HPDE6-E6E7 (cell line): ENCODE results near the gene C3orf80.
"Not testable (repeated sequence)": the region's sequence is repeated elsewhere in the genome, so short reads cannot be mapped to it uniquely, and the experiment has no call there.

ENCODE experiments used
- DNase-seq: peaks from one replicate; pipeline ENCODE4 v3.0.0; 2011; ENCODE audit warnings: missing footprints; ENCODE audit errors: extremely low spot score

The C3orf80 gene

DNA sequence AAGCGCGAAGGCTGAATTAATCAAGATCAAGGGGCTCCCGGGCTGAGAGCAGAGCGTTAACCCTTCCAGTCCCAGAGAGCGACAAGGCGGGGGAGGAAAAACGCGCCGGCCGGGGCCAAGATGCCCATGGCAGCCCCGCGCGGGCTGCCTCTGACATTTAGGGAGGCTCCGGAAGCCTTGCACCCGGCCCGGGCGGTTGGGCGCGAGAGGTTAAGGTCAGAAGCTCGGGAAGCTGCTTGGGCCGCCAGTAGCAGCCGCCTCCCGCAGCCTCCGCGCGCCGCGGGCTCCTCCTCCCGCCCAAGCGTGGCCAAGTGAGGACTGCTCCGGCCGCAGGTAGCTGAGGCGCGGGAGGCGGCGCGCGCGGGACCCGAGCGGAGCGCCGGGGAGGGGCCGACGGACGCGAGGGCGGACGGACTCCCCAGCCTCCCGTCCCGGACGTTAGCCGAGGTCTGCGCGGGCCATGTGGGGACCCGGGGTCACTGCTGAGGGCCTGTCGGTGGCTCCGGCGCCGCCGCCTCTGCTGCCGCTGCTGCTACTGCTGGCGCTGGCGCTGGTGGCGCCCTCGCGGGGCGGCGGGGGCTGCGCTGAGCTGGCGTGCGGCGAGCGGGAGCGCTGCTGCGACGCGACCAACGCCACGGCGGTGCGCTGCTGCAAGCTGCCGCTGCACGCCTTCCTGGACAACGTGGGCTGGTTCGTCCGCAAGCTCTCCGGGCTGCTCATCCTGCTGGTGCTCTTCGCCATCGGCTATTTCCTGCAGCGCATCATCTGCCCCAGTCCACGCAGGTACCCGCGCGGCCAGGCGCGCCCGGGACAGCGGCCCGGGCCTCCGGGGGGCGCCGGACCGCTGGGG lies at the start of gene C3orf80:
Gene C3orf80 (plus strand): TSS at position 247 of the 850 bp plus-strand sequence. CDS start 214 bp downstream, at position 461.
- peak; percentile 21 for DNase-seq

DNA sequence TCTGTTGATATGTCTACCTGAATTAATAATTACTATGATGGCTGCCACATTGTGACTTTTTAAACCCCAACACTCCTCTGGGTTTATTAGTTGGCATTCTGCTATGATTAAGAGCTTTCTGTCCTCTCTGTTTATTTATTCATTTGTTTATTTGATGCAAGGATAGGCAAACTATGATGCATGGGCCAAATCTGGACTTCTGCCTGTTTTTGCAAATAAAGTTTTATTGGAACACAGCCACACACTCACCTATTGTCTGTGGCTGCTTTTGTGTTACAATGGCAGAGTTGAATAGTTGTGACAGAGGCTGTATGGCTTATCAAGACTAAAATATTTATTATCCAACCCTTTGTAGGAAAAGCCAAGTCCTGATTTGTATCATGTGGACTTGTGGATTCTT lies 48.3 kb upstream of the C3orf80 start:
- no peak for DNase-seq

DNA sequence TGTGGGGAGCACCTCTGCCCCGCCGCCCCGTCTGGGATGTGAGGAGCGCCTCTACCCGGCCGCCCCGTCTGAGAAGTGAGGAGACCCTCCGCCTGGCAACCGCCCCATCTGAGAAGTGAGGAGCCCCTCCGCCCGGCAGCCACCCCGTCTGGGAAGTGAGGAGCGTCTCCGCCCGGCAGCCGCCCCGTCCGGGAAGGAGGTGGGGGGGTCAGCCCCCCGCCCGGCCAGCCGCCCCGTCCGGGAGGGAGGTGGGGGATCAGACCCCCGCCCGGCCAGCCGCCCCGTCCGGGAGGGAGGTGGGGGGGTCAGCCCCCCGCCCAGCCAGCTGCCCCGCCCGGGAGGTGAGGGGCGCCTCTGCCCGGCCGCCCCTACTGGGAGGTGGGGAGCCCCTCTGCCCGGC lies 46.6 kb upstream of the C3orf80 start:
- not testable (repeated sequence) for DNase-seq

DNA sequence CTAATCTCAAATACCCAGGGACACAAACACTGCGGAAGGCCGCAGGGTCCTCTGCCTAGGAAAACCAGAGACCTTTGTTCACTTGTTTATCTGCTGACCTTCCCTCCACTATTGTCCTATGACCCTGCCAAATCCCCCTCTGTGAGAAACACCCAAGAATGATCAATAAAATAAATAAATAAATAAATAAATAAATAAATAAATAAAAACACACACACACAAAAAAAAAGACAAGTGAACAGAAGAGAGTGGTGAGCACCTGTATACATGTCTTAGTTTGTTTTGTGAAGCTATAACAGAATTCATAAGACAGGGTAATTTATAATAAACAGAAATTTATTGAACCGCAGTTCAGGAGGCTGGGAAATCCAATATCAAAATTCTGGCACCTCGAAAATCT lies 45.8 kb upstream of the C3orf80 start:
- not testable (repeated sequence) for DNase-seq

DNA sequence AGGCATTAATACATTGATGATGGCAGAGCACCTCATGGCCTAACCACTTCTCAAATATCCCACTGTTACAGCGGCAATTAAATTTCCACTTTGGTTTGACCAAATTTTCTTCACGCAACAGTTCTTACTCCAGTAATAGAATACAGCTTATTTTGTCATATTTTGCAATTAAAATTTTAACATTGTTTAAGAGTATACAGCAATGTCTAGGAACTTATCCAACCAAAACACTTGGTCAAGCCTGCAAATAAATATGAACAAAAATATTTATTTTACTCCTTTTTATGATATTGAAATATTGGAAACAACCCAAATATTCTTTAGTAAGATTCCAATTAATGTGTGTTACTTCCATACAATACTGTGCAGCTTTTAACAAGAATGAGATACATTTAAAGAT lies 45.3 kb upstream of the C3orf80 start:
- DNase-seq = no peak

DNA sequence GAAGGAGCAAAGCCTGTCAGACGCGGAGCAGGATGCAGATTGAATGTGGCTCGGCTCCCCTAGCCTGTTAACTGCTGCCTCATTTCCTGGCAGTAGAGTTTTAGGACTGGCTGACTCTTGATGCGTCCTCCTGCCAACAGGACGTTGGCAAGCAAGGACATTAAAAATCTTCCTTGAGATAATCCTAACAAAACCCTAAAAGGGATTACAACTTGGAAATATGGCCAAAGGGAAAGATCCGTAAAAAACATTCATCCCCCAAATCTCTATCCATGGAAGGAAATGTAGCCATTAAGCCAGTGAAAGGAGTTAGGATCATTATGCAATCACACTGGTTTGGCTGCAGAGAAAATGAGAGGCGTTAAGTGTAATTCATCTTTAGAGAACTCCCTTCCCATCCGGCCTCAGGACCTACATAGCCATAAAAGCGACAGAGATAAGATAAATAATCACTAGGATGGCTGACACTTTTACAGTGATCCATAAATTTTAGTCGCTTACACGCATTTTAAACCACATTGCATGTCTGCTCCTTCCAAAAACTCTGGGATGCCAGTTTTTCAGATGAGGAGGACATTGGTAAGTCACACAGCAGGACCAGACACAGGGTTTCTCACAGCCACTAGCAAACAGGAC lies 44.5 kb upstream of the C3orf80 start:
- no peak for DNase-seq

DNA sequence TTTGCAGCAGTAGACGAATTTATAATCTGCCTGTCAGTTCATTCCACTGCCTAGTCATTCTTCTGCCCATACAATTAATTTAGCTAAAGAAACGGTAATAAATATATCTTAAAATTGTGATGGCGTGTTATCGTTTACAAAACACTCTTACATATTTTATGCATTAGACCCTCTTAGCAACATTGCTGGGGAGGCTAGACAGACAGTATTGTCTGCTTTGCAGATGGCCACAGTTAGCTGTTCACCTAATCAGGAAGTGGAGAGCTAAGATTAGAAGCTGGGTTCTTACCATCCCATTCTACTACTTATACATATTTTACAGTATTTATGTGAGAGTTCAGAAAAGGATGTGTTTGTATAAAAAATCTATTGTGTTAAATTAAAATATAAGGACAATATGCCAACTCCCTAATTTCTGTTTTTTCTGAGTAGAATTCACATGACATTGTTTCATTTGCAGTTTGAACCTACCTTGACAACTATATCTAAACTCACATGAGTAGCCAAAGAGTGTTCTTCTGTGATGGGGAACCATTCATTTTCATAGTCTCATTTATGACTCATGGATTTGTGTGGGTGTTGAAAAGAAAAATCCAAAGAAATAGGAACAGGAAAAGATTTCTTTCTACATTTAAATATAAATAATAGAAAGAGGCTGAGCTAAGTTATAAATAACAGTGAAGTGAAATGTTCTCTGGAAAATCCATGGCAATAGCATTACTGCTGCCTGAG lies 41.7 kb upstream of the C3orf80 start:
- DNase-seq = no peak

DNA sequence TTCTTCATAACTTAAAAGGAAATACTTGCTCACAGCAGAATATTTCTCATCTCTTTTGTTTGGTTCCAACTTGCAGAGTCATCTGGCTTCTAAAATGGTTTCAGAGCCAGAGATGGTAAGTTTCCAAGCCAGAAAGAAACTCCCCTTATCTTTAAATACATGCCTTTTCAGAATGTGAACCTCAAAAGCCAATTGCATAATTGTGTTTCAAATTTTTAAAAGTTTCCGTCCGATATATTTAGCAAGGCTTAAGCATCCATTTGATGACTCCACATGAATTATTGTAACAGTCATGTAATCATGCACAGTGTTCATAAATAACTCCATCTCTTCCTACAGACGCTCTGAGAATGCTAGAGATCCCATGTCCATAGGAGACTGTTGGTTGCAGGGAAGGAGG lies 40.6 kb upstream of the C3orf80 start:
- no peak for DNase-seq

DNA sequence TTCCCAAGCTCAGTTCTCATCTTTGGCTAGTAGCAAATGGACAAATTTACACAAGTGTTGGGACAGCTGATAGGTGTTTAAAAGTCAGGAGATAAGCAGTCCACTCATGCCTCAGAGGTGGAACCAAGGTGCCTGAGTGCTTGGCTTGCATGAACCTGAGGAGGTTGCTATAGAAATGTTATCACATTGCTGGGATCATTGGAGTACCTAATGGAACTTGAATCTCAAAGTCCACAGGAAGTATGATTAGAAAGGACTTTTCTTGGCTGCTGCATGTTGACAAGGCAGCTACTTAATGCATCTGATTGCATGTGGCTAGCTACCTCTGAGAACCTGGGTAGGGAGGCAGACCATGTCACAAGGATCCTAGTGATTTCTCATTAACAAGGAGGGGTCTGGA lies 39.5 kb upstream of the C3orf80 start:
- DNase-seq = no peak

DNA sequence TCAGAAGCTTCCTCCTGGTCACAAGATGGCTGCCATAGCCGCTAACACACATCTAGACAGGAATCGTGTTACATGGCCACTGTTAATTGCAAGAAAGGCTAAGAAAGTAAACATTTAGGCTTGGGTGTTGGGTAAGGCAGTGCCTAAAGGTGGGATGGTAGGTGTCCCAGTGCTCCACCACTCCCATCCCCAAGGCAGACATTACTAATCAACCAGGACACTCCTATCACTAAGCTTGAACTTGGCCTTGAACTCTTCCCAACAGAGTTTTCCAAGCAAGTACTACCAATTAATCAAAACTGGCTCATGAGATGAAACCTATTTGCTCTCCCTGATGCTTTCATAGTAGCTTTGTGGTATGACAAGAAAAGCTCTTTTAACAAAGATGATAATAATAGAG lies 37.9 kb upstream of the C3orf80 start:
- DNase-seq = no peak

DNA sequence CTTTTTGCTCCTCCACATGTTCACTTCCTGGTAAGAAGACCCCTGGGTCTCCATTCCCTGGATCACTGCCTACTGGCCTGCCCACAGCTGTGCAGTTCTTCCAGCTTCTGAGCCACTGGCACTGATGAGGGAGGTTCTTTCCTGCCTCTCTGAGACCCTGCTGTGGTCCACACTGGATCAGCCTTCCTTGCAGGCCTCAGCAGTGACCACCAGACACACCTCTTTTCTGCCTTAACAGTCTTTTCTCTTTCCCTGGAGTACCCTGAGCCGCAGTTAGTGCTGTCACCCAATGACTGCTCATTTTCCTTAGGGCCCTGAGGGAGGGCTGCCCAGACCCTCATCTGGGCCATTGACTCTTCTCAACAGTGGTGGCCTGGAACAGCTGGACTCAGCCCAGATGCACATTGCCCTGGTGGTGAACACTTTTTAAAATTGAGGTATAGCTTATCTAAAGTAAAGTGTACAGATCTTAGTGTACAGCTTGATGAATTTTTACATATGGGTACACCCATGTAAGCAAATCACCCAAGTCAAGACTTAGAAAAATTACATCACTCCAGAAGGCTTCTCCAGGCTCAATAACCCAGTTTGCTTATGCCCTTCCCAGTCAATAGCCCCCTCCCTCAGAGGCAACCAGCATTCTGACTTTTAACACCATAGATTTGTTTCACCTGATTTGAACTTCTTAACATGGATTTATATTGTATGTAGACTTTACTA lies 32.8 kb upstream of the C3orf80 start:
- DNase-seq = no peak

DNA sequence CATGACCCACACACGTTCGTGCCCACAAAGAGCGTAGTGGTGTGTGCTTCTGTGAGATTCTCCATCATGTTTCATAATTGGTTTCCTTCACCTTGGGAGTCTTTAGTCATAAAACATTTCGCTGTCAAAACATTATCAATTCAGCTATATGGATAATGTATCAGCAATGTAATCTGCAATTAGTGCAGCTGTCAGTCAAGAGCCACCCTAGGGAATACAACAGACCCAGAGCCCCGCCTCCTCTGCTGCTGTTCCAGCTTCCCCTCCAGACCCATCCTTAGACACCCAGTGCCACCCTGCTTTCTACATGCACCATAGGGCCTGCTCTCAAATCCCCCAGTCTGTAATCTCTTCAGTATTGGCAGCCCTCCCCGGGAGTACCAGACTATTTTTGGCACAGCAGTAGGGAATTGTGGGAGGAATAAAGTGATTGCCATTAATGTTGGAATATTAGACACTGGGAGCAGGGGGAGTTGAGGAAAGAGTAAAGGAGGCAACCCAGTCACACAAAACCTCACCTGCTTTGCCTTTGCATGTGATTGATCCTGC lies 31.5 kb upstream of the C3orf80 start:
- DNase-seq = no peak

DNA sequence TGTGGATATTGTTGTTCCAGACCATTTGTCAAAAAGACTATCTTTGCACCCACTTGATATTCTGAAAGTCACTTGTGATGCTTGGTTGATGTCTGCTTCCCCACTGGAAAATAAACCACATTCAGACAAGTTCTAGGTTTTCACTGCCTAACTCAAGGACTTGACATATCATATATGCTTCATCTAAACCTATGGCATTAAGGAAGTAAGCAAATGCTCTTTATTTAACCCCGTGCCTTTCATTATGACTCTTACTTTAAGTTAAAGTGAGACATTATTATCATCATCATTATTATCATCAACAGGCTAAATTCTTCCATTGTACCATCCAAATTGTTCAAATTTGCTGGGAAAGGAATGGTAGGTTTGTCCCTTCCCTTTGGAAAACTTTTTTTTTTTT lies 30.8 kb upstream of the C3orf80 start:
- DNase-seq = no peak

DNA sequence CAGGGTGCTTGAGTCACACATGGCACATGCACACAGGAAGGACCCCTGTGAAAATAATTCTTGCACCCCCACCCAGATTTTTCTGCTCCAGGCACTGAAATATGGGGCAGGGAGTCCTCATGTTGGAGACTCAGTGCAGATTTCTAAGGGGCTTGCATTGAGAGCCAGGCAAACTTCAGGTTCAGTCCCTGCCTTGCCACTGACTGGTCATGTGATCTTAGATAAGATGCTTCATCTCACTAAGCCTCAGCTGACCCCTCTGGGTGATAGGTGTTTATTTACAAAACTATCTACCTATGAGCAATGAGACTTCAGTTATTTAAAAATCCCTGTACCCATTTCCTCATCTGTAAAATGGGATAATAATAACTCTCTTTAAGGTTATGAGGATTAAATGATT lies 30.1 kb upstream of the C3orf80 start:
- DNase-seq = no peak

DNA sequence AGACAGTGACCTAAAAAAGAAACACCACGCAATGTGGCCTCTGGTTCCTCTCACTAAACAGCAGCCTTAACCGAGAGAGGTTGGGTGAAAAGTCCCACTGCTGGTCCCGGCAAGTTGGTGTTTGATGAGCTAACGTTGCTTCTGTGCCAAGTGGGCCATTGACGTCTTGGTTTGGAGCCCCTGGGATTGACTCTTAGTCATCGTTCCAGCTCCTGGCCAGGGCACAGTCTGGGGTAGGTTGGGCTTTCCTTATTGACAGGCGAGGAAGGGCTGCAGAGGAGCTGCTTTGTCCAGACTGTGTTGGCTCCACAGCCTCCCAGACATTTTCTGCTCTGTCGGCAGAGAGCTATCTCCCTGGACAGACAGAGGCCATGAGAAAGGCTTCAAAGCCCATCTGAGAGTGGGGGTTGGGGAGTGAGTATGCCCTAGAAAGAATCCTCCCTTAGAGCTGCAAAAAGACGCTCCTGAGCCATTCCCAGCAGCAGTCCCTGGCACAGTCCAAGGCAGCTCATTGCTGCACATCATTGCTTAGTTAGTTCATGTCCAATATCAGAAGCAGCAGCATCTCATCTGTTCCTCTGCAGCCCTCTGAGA lies 28.6 kb upstream of the C3orf80 start:
- DNase-seq = no peak

DNA sequence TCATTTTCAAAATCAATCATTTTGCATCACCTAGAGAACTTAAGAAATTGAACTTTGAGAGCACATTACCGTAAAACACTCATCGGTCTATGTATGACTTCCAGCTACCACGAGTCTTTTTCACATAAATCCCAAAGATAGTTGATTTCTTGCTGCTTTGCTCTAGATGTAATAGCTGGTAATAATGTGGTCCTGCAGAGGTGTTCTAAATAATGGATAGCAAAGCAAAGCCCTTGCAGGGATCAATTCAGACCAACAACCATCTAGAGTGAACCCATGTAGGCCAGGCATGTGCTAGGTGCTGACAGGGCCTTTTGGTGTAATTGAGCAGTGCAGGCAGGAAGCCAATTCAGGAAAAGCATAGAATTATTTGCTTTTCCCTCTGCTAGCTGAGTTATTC lies 26.1 kb upstream of the C3orf80 start:
- DNase-seq = no peak

DNA sequence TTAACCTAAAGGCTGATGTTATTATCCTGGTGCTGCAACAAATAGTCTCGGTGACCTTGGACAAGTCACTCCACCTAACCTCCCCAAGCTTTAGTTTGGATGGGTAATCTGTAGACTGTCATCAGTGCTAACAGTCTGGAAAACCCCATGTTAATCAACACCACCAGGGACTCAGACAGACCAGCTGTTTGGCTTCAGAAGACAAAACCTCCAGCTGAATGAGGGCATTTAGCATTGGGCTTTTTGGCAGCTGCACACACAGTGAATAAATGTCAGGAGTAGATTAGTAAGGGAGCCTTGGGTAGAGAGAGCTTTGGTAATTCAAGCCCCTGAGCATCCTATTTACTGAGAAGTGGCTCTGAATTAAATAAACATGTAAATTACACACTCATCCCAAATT lies 24.9 kb upstream of the C3orf80 start:
- DNase-seq = no peak

DNA sequence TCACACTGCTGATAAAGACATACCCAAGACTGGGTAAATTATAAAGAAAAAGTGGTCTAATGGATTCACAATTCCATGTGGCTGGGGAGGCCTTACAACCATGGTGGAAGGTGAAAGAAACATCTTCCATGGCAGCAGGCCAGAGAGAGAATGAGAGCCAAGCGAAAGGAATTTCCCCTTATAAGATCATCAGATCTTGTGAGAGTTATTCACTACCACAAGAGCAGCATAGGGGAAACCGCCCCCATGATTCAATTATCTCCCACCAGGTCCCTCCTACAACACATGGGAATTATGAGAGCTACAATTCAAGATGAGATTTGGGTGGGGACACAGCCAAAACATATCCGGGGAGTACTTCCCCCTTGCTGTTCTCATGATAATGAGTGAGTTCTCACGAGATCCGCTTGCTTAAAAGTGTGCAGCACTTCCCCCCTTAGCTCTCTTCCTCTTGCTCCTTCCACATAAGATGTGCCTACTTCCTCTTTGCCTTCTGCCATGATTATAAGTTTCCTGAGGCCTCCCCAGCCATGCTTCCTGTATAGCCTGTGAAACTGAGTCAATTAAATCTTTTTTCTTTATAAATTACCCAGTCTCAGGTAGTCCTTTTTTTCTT lies 20.7 kb upstream of the C3orf80 start:
- not testable (repeated sequence) for DNase-seq

DNA sequence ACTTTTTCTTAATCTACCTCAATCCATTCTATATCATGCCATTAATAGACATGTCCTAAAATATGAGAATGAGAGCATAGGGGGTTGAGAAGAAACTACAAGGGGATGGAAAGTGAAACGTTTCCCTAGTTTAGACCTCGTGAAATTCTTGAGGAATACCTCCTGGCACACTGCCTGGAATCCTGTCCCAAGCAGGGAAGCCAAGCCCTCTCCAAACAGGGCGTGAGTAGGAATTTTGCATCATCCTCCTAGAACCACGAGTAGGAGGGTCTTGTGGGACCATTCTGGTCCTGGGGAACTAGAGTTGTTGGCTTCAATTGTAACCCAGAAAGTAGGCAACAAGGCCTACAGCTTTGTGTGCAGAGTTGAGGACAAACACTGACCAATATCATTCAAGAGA lies 19.6 kb upstream of the C3orf80 start:
- no peak for DNase-seq

DNA sequence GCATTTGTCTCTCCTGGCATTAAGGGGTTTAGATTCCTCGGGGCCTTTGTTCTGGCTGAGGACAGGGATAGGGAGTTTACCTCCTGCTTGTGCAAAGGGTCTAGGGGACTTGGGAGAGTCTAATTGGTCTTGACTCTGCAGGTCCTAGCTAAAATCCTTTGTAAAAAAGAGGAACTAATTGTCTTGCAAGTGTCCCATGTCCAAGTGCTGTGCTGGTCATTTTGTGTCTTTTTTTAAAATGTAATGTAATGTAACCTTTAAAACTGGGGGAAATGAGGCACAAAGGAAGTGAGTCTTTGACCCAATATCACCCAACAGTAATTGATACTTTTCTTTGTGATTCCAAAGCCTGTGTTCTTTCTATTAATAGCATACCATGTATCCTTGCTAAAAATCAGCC lies 14.9 kb upstream of the C3orf80 start:
- no peak for DNase-seq

DNA sequence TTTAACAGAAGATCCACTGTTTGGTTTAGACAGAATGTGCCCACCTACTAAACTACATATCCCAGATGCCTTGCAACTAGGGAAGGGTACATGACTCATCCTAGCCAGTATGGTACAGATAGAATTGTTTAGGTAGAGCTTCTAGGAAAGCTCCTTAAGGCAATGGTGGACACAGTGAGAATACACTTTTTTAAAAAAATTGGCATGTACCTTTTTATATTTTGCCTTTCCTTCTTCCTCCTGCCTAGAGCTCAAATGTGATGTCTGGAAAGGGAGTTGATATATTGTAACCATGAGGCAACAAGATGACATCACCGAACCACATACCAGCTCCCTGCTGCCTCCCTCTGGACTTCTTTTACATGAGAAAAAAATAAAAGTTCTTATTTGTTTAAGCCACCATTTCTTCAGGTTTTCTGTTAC lies 14.4 kb upstream of the C3orf80 start:
- no peak for DNase-seq
